Neuronal stem cell (in vitro differentiated cells): ENCODE measurements around the gene HSF2BP.

Experiments used
- DNase-seq: peaks from one replicate; pipeline ENCODE4 v3.0.0-alpha.2; 2013; ENCODE audit warnings: low spot score
- H2AFZ ChIP-seq: one replicate; pipeline ENCODE4 v1.6.1; 2013; ENCODE audit warnings: mild to moderate bottlenecking, low read length, inconsistent platforms
- H2AK5ac ChIP-seq: 2 replicates; pipeline ENCODE4 v1.6.1; 2013; ENCODE audit warnings: low read depth, mild to moderate bottlenecking, inconsistent platforms, low read length, moderate library complexity, mixed read lengths
- H2BK120ac ChIP-seq: 2 replicates; pipeline ENCODE4 v1.6.1; 2013; ENCODE audit warnings: low read depth, mild to moderate bottlenecking, inconsistent platforms, low read length, moderate library complexity, mixed read lengths
- H2BK12ac ChIP-seq: one replicate; pipeline ENCODE4 v1.6.1; 2013; ENCODE audit warnings: low read length, inconsistent platforms
- H2BK15ac ChIP-seq: 2 replicates; pipeline ENCODE4 v1.6.1; 2013; ENCODE audit warnings: mild to moderate bottlenecking, low read length, inconsistent platforms, mixed read lengths
- H2BK5ac ChIP-seq: one replicate; pipeline ENCODE4 v1.6.1; 2013; ENCODE audit warnings: inconsistent platforms, mild to moderate bottlenecking, low read length, moderate library complexity
- H3K14ac ChIP-seq: one replicate; pipeline ENCODE4 v1.6.1; 2013; ENCODE audit warnings: low read length, inconsistent platforms
- H3K18ac ChIP-seq: 2 replicates; pipeline ENCODE4 v1.6.1; 2013; ENCODE audit warnings: low read length, inconsistent platforms
- H3K23ac ChIP-seq: 2 replicates; pipeline ENCODE4 v1.6.1; 2013; ENCODE audit warnings: low read depth, mild to moderate bottlenecking, mixed read lengths, low read length, inconsistent platforms; ENCODE audit not compliant: poor library complexity
- H3K27ac ChIP-seq: replicated peaks from 3 replicates; pipeline ENCODE4 v1.5.1; 2013; ENCODE audit warnings: low read length, inconsistent platforms
- H3K27me3 ChIP-seq, 3 experiments: 2 replicates each; pipeline ENCODE4 v1.6.1; 2013; ENCODE audit warnings: low read length in 3 of 3, mild to moderate bottlenecking in 2 of 3, inconsistent platforms in 1 of 3, low read depth in 1 of 3, mixed read lengths in 1 of 3, moderate library complexity in 1 of 3; ENCODE audit not compliant: control insufficient read depth in 3 of 3, insufficient read depth in 3 of 3
- H3K36me3 ChIP-seq, 2 donors: replicated peaks in 1 of 2; 2 replicates each; pipeline ENCODE4 v1.6.1; 2013; ENCODE audit warnings: low read length in 2 of 2; ENCODE audit not compliant: control insufficient read depth in 2 of 2, insufficient read depth in 2 of 2
- H3K4ac ChIP-seq: 2 replicates; pipeline ENCODE4 v1.6.1; 2013; ENCODE audit warnings: inconsistent platforms, mild to moderate bottlenecking, low read length, moderate library complexity
- H3K4me1 ChIP-seq, 2 donors: 1 replicate in 1 of 2; 2 replicates in 1 of 2; pipeline ENCODE4 v1.6.1; 2013; ENCODE audit warnings: low read length in 2 of 2, low read depth in 1 of 2; ENCODE audit not compliant: control insufficient read depth in 2 of 2, insufficient read depth in 1 of 2
- H3K4me2 ChIP-seq: one replicate; pipeline ENCODE4 v1.6.1; 2013; ENCODE audit warnings: mild to moderate bottlenecking, low read length, inconsistent platforms; ENCODE audit not compliant: insufficient read depth, poor library complexity, severe bottlenecking
- H3K4me3 ChIP-seq, 2 donors: 2 replicates each; pipeline ENCODE4 v1.5.1; 2013; ENCODE audit warnings: low read length in 2 of 2, mild to moderate bottlenecking in 2 of 2, inconsistent platforms in 1 of 2, moderate library complexity in 1 of 2
- H3K79me1 ChIP-seq: one replicate; pipeline ENCODE4 v1.6.1; 2013; ENCODE audit warnings: low read depth, mild to moderate bottlenecking, inconsistent platforms, low read length, moderate library complexity
- H3K9ac ChIP-seq: one replicate; pipeline ENCODE4 v1.6.1; 2013; ENCODE audit warnings: mild to moderate bottlenecking, low read depth, low read length, inconsistent platforms; ENCODE audit not compliant: poor library complexity
- H3K9me3 ChIP-seq, 2 donors: replicated peaks in 1 of 2; 2 replicates each; pipeline versions ENCODE3 to v1.6.1; 2013; ENCODE audit warnings: low read length in 2 of 2, mild to moderate bottlenecking in 2 of 2, inconsistent platforms in 1 of 2, low read depth in 1 of 2, mixed read lengths in 1 of 2, moderate library complexity in 1 of 2; ENCODE audit not compliant: control insufficient read depth in 2 of 2, insufficient read depth in 1 of 2
- H4K8ac ChIP-seq: one replicate; pipeline ENCODE4 v1.6.1; 2013; ENCODE audit warnings: low read depth, mild to moderate bottlenecking, inconsistent platforms, low read length, moderate library complexity
- H4K91ac ChIP-seq: one replicate; pipeline ENCODE4 v1.6.1; 2013; ENCODE audit warnings: low read length, low read depth, mild to moderate bottlenecking, inconsistent platforms; ENCODE audit not compliant: poor library complexity
- WGBS, 2 donors: extraction: QIAGEN DNeasy Blood & Tissue Kit; methylation state at CpG; one replicate each; pipeline ENCODE4 v1.1.7; 2013; ENCODE audit warnings: missing lambda C conversion rate in 2 of 2, mixed read lengths in 1 of 2; ENCODE audit not compliant: insufficient read length in 2 of 2, insufficient replicate concordance in 1 of 2; ENCODE audit errors: extremely low coverage in 2 of 2; 5-methylcytosine and 5-hydroxymethylcytosine counted together

HSF2BP gene

GRCh38 chr21:43634618-43635017 lies 24.7 kb downstream of the HSF2BP start:
- no peak overlapping the region for H3K18ac ChIP-seq
- H3K27ac ChIP-seq: no peak overlapping the region
- H3K27me3 ChIP-seq: peaks cover 0 to 2% (median 0%) of the 10 kb centered on the region in 3 experiments
- H2AK5ac ChIP-seq: no peak overlapping the region
- H3K23ac ChIP-seq: no peak overlapping the region
- H2BK15ac ChIP-seq: no peak overlapping the region
- H3K9ac ChIP-seq: no peak overlapping the region
- no peak overlapping the region for H4K91ac ChIP-seq
- no peak overlapping the region for H4K8ac ChIP-seq
- H3K9me3 ChIP-seq: peaks cover 0 to 4% of the 10 kb centered on the region in 2 donors
- H3K79me1 ChIP-seq: no peaks in the 10 kb centered on the region
- no peak overlapping the region for H2BK12ac ChIP-seq
- no peak overlapping the region for H3K4me2 ChIP-seq
- H3K4ac ChIP-seq: no peak overlapping the region
- no peak overlapping the region for H3K4me3 ChIP-seq
- H2BK120ac ChIP-seq: no peak overlapping the region
- no peak for DNase-seq
- no peak overlapping the region for H3K14ac ChIP-seq
- no peak overlapping the region for H2BK5ac ChIP-seq
- no CpG with 5 or more reads among the region's 5 CpGs for whole genome bisulfite sequencing, 2 donors
- H3K4me1 ChIP-seq: no peaks in the 10 kb centered on the region
- peak overlapping the region; percentile 21 for H2AFZ ChIP-seq
- no peaks in the 10 kb centered on the region for H3K36me3 ChIP-seq

GRCh38 chr21:43632373-43632905 lies 26.8 kb downstream of the HSF2BP start:
- no peak overlapping the region for H3K4me3 ChIP-seq

DNA sequence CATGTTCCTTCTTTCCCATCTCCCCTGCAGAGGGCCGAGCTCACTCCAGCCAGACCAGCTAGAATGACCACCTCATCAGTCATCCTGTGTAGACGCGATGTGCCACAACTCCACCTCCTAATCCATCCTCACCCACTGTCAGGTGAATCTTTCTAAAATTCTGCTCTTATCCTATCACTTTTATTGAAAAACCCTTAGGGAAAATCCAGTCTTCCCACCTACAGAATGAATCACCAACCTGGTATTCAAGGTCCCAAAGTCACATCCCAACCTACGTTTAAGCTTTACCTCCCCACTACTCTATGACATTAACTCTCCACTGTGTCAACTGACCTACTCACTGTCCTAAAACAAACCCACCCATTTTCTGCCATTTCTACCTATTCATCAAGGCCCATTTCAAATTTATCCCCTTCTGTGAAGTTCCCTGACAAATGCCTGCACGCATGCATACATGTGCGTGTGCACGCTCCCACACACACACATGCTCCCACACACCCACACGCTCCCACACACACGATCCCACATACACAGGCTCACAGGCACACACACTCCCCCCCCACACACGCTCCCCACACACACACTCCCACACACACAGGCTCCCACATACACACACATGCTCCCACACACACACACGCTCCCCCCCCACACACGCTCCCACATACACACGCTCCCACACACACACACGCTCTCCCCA lies 27.7 kb downstream of the HSF2BP start:
- no CpG with 5 or more reads among the region's 14 CpGs for WGBS, 2 donors
- H2AFZ ChIP-seq: no peak overlapping the region
- no peak overlapping the region for H4K8ac ChIP-seq
- H3K27ac ChIP-seq: no peak overlapping the region
- H2BK120ac ChIP-seq: no peak overlapping the region
- H2BK15ac ChIP-seq: no peak overlapping the region
- no peak for DNase-seq
- H2BK5ac ChIP-seq: no peak overlapping the region
- no peak overlapping the region for H3K4ac ChIP-seq
- H3K27me3 ChIP-seq: peaks cover 0 to 2% (median 0%) of the 10 kb centered on the region in 3 experiments
- H2AK5ac ChIP-seq: no peak overlapping the region
- no peak overlapping the region for H4K91ac ChIP-seq
- H2BK12ac ChIP-seq: no peak overlapping the region
- H3K9ac ChIP-seq: peak overlapping the region; percentile 36
- no peaks in the 10 kb centered on the region for H3K79me1 ChIP-seq
- no peak overlapping the region for H3K18ac ChIP-seq
- H3K14ac ChIP-seq: no peak overlapping the region
- no peaks in the 10 kb centered on the region for H3K4me1 ChIP-seq
- H3K4me3 ChIP-seq: peak overlapping the region in 1 of 2 donors; percentile 65
- no peaks in the 10 kb centered on the region for H3K36me3 ChIP-seq
- H3K23ac ChIP-seq: peak overlapping the region; percentile 56
- no peak overlapping the region for H3K4me2 ChIP-seq
- peaks cover 6 to 17% of the 10 kb centered on the region in 2 donors for H3K9me3 ChIP-seq

More at GRCh38 chr21:43632373-43632905, 26.8 kb downstream of the HSF2BP start:
- no peak overlapping the region for H3K18ac ChIP-seq
- no peaks in the 10 kb centered on the region for H3K79me1 ChIP-seq
- no peak overlapping the region for H3K4me2 ChIP-seq
- H2BK12ac ChIP-seq: peak overlapping the region; percentile 30
- peak overlapping the region; percentile 56 for H3K23ac ChIP-seq
- H2BK15ac ChIP-seq: no peak overlapping the region
- H3K27me3 ChIP-seq: peaks cover 0 to 2% (median 0%) of the 10 kb centered on the region in 3 experiments
- no peak overlapping the region for H2AFZ ChIP-seq
- DNase-seq: no peak
- no CpG with 5 or more reads among the region's 5 CpGs for WGBS, 2 donors
- no peak overlapping the region for H2BK120ac ChIP-seq
- peak overlapping the region; percentile 88 for H4K8ac ChIP-seq
- H3K9me3 ChIP-seq: peaks cover 6 to 17% of the 10 kb centered on the region in 2 donors
- H4K91ac ChIP-seq: no peak overlapping the region
- no peak overlapping the region for H3K27ac ChIP-seq
- H2AK5ac ChIP-seq: no peak overlapping the region
- no peak overlapping the region for H3K4ac ChIP-seq
- no peak overlapping the region for H2BK5ac ChIP-seq
- H3K4me1 ChIP-seq: no peaks in the 10 kb centered on the region
- peak overlapping the region; percentile 36 for H3K9ac ChIP-seq
- no peaks in the 10 kb centered on the region for H3K36me3 ChIP-seq
- no peak overlapping the region for H3K14ac ChIP-seq

- Histone ChIP-seq H3K4me2 (no peak overlapping the region), H3K4me3 (no peak overlapping the region), H4K8ac (no peak overlapping the region), H3K9ac (no peak overlapping the region), H2BK120ac (no peak overlapping the region), H3K4me1 (no peaks in the 10 kb centered on the region), H4K91ac (no peak overlapping the region), H3K27me3 (no peaks in the 10 kb centered on the region), H3K27ac (no peak overlapping the region), H3K18ac (no peak overlapping the region), H3K9me3 (peaks cover 6 to 17% of the 10 kb centered on the region in 2 donors), H3K4ac (no peak overlapping the region), H2BK12ac (no peak overlapping the region), H3K79me1 (no peaks in the 10 kb centered on the region), H3K36me3 (no peaks in the 10 kb centered on the region), H2AFZ (no peak overlapping the region), H2BK15ac (no peak overlapping the region), H2AK5ac (no peak overlapping the region), H2BK5ac (no peak overlapping the region), H3K14ac (no peak overlapping the region), H3K23ac (no peak overlapping the region)
- no CpG with 5 or more reads among the region's 2 CpGs for WGBS, 2 donors
- no peak for DNase-seq
These were observed 31.8 kb downstream of the HSF2BP start for GRCh38 chr21:43627527-43627926.
